RPMI7951 (cell line): ENCODE results near the gene TEX10. TPM values are rescaled to one million over a fixed set of nuclear protein-coding genes. Genes with fewer than 3 reads are reported as not detected.
A peak's percentile ranks its signal among the peaks of the same experiment; 100 is the strongest.
"Not testable (repeated sequence)": the region's sequence is repeated elsewhere in the genome, so short reads cannot be mapped to it uniquely, and the experiment has no call there.

Source experiments
- DNase-seq: peaks from one replicate; pipeline ENCODE4 v3.0.0-alpha.2; 2012; ENCODE audit warnings: low read depth
- total RNA-seq: library from RNA; depleted of rRNA; stranded (reverse); fragments of >200 nt; shearing (Covaris generic); gene quantifications from 2 replicates; pipeline ENCODE4 v1.2.3, GENCODE V29; 2014

TEX10 gene
- total RNA-seq, 1 experiment from 2014 or later: 38.3 TPM

- no peak for DNase-seq
These were observed 2.6 kb downstream of the TEX10 start for GRCh38 chr9:100350188-100350587.

GRCh38 chr9:100346836-100347235, 5.9 kb downstream of the TEX10 start:
- DNase-seq: no peak

- DNase-seq: no peak
These were observed 10.9 kb downstream of the TEX10 start for GRCh38 chr9:100341889-100342288.

GRCh38 chr9:100340224-100340623, 12.5 kb downstream of the TEX10 start:
- no peak for DNase-seq

- DNase-seq: not testable (repeated sequence)
These were observed 14.0 kb downstream of the TEX10 start for GRCh38 chr9:100338736-100339135.

- DNase-seq: peak; percentile 41
These were observed 28.0 kb downstream of the TEX10 start for GRCh38 chr9:100324594-100325200.

- peak; percentile 50 for DNase-seq
These were observed 29.7 kb downstream of the TEX10 start for GRCh38 chr9:100322954-100323536.

- peak; percentile 41 for DNase-seq
These were observed 35.0 kb downstream of the TEX10 start for GRCh38 chr9:100317706-100318105.

- DNase-seq: no peak
These were observed 37.2 kb downstream of the TEX10 start for GRCh38 chr9:100315561-100315960.

GRCh38 chr9:100309992-100310391, 42.8 kb downstream of the TEX10 start:
- DNase-seq: no peak

- DNase-seq: no peak
These were observed 43.7 kb downstream of the TEX10 start for GRCh38 chr9:100308965-100309564.

GRCh38 chr9:100307080-100307479, 45.7 kb downstream of the TEX10 start:
- no peak for DNase-seq

GRCh38 chr9:100306283-100306682, 46.5 kb downstream of the TEX10 start:
- no peak for DNase-seq

GRCh38 chr9:100303747-100304146, 49.0 kb downstream of the TEX10 start:
- DNase-seq: no peak

- DNase-seq: no peak
These were observed 54.4 kb downstream of the TEX10 start for GRCh38 chr9:100298378-100298777.

GRCh38 chr9:100296407-100296806, 56.3 kb downstream of the TEX10 start:
- DNase-seq: no peak

- DNase-seq: no peak
These were observed 57.5 kb downstream of the TEX10 start for GRCh38 chr9:100295240-100295639.

GRCh38 chr9:100294806-100295205, 57.9 kb downstream of the TEX10 start:
- DNase-seq: no peak

- no peak for DNase-seq
These were observed 58.4 kb downstream of the TEX10 start for GRCh38 chr9:100294341-100294740.

GRCh38 chr9:100292414-100292813, 60.3 kb downstream of the TEX10 start:
- DNase-seq: no peak

GRCh38 chr9:100290714-100291113, 62.0 kb downstream of the TEX10 start:
- no peak for DNase-seq

- DNase-seq: no peak
These were observed 65.6 kb downstream of the TEX10 start for GRCh38 chr9:100287186-100287585.

- no peak for DNase-seq
These were observed 66.5 kb downstream of the TEX10 start for GRCh38 chr9:100286257-100286656.
